ENCODE results near the gene SH3RF3. TPM values are rescaled to one million over a fixed set of nuclear protein-coding genes. Genes with fewer than 3 reads are reported as not detected.

The SH3RF3 gene
- total RNA-seq, 2 experiments from 2014 or later: 2.2 to 2.5 TPM

DNA sequence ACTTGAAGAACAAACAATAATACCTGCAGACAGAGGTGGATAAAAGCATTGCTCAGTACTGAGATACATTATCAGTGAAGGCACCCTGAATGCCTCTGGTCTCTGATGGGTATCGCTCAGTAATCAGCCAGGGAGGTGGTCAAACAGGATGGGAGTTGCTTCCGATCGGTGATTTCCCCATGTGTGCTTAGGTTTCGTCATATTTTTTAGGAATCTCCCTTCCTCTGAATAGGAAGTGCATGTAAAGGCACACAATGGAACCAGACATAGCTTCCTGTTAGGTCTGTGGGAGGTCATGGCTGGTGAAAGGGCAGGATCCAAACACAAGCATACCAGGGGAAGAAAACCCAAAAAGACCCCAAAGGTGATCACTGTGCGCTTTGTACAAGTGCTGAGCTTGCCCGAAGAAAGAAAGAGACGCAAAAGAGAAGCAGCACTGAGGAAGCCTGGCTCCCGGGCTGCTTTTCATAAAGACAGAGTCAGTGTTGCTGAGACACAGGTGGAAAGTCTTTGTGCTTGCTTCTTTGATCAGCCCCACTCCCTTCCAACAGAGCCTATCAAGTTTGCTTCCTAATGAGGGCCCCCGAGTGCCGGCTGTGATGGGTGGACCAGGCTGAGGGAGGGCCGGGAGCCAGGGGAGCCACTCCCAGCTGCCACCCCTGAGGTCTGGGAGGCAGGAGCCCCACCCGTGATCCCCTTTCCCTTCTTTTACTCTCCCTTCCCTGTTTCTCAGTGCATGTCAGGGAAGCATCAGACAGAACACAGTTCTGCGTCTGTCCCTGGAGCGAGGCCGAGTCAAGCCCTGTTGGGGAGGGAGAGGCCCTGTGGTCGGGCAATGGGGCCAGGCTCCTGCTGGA, 138.2 kb downstream of the SH3RF3 start:
- H3K4me3 Mint-ChIP-seq: no peak overlapping the region
- H3K4me1 Mint-ChIP-seq: peaks cover 4% of the 10 kb centered on the region
- H3K27me3 Mint-ChIP-seq: no peaks in the 10 kb centered on the region
- H3K36me3 Mint-ChIP-seq: no peaks in the 10 kb centered on the region
- DNase-seq: no peak
- H3K27ac Mint-ChIP-seq: no peak overlapping the region
- no peaks in the 10 kb centered on the region for H3K9me3 Mint-ChIP-seq

DNA sequence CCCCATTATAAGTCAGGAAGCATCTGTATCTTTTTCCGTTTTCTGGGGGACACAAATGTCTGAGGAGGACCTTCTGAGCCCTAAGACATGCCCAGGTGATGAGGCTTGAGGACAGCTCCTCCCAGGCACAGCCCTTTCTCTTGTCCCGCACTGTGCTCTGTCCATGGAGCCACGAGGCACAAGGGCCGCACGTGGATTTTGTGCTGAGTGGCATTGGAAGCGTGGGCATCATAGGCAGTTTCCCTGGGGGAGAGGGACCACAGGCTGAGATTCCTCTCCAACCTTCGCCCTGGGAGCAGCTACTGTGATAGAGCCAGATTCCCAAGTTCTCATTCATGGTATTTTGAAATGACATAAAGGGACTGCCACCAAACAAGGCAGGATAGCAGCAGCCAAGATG, 139.9 kb downstream of the SH3RF3 start:
- Mint-ChIP-seq H3K36me3 (no peaks in the 10 kb centered on the region), H3K4me1 (peaks cover 11% of the 10 kb centered on the region), H3K27ac (no peak overlapping the region), H3K27me3 (no peaks in the 10 kb centered on the region), H3K4me3 (no peak overlapping the region), H3K9me3 (no peaks in the 10 kb centered on the region)
- DNase-seq: no peak

DNA sequence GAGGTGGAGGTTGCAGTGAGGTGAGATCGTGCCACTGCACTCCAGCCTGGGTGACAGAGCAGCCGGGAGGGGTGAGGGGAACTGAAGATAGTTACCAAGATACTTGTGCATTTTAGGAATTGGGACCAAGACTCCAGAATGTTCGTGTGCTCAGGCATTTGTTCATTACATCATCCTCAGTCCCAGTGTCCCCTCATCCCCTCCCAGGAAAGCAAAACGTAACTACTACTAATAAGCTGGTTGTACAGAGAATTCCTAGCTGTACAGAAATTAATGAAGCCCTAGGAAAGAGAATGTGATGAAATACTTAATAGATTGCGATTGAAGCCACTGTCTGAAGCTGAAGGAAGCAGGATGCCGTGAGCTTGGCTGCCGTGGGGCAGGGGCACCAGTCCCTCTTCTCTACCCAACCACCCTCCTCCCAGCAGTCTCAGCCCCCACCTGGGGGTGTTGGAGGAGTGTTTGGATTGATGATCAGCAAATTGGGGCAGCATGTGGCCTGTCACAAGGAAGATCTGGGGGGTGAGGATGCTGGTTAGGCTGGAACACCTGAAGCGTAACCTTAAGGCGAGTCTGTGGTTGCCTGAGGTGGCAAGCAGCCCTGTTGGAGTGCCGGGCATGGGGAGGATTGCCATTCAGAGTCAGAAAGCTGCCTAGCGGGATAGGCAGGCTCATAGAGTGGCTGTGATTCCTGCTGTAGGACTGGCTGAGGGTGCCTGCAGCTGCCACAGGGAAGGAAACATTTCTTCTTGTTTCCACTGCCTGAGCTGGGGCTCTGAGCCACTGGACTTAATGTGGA, 140.9 kb downstream of the SH3RF3 start:
- Mint-ChIP-seq H3K4me1 (peaks cover 19% of the 10 kb centered on the region), H3K4me3 (no peak overlapping the region), H3K27me3 (no peaks in the 10 kb centered on the region), H3K36me3 (no peaks in the 10 kb centered on the region), H3K27ac (no peak overlapping the region), H3K9me3 (no peaks in the 10 kb centered on the region)
- no peak for DNase-seq

GRCh38 chr2:109270505-109271312, 141.7 kb downstream of the SH3RF3 start:
- peaks cover 24% of the 10 kb centered on the region for H3K4me1 Mint-ChIP-seq
- no peak overlapping the region for H3K27ac Mint-ChIP-seq
- no peaks in the 10 kb centered on the region for H3K9me3 Mint-ChIP-seq
- H3K4me3 Mint-ChIP-seq: no peak overlapping the region
- H3K27me3 Mint-ChIP-seq: no peaks in the 10 kb centered on the region
- no peaks in the 10 kb centered on the region for H3K36me3 Mint-ChIP-seq
- DNase-seq: no peak

DNA sequence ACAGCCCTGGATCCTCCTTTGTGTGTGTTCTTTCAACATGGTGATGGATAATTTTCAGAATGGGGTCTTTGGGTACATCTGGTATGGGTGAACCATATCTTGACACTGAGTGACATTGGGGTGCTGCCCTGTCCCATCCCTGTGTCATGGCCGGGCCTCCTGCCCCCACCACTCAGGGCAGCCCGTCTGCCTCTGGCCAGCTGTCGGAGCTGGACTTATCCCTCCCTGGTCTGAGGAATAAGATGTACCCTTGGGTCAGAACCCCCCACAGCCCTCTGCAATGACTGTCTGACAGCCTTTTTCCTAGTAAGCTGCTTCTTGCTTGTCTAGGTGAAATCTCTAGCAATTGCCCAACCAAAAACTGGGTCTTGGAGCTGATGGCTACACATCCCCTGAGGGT, 142.9 kb downstream of the SH3RF3 start:
- Mint-ChIP-seq H3K27ac (no peak overlapping the region), H3K4me3 (no peak overlapping the region), H3K36me3 (no peaks in the 10 kb centered on the region), H3K27me3 (no peaks in the 10 kb centered on the region), H3K9me3 (no peaks in the 10 kb centered on the region), H3K4me1 (peaks cover 24% of the 10 kb centered on the region)
- no peak for DNase-seq

- DNase-seq: no peak
- H3K36me3 Mint-ChIP-seq: no peaks in the 10 kb centered on the region
- no peaks in the 10 kb centered on the region for H3K27me3 Mint-ChIP-seq
- no peaks in the 10 kb centered on the region for H3K9me3 Mint-ChIP-seq
- H3K27ac Mint-ChIP-seq: no peak overlapping the region
- peaks cover 24% of the 10 kb centered on the region for H3K4me1 Mint-ChIP-seq
- H3K4me3 Mint-ChIP-seq: no peak overlapping the region
These were observed 143.5 kb downstream of the SH3RF3 start for GRCh38 chr2:109272461-109272860.

DNA sequence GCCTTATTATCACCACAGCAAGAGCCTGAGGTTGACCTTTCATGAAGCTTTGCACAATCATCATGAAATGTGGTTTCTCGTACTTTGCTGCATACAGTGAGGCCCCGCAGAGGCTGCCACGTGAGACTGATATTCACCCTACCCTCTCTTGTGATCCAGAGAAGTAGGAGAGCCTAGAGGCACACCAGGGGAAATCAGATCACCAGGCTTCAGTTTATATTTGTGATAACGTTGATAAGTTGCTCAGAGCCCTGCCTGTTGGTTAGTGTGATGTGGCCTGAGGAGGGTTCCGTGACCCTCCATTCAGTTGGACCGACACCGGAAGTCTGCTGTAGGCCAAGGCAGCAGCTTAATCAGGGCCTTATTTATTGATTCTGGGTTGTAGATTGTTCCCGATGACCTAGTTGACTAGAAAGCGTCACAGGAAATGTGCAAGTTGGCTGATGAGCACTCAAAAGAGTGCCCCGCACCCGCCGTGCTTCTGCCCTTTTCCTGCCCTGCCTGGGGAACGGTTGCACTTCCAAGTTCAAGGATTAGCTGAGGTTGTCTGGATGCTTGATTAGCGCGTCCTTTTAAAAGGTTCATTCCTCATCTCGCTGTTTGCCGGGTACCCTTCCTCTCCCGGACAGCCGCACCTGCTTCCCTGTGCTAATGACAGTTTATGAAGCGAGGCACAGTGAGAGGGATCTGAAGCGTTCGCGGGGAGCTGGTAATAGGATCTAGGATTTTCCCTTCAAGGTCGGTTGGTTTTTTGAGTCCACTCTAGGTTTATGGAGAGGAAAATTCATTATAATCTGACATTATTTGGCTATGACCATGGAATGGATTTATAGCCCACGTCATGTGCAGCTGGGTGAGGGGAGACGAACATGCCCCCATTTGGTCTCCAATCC, 146.4 kb downstream of the SH3RF3 start:
- Mint-ChIP-seq H3K36me3 (no peaks in the 10 kb centered on the region), H3K4me1 (peaks cover 24% of the 10 kb centered on the region), H3K9me3 (no peaks in the 10 kb centered on the region), H3K27ac (no peak overlapping the region), H3K4me3 (no peak overlapping the region), H3K27me3 (no peaks in the 10 kb centered on the region)
- peak; percentile 9 for DNase-seq

DNA sequence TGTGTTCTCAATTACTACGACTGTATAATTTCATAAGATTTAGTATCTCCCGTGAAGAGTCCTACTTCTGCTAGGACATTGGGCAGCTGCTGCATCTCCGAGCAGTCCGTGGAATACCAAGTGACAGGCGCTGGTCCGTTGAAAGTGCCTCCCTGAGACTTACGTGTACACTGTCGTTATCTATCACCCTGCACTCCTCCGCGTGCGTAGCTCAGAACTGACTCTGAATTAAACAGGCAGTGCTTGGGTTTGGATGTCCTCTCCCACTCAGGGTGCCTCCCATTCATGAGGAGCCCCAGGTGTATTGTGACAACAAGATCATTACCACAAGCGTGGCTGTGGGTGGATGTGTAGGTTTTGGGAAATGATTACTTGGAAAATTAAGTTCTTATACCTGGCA, 148.4 kb downstream of the SH3RF3 start:
- no peaks in the 10 kb centered on the region for H3K9me3 Mint-ChIP-seq
- DNase-seq: no peak
- no peak overlapping the region for H3K27ac Mint-ChIP-seq
- no peak overlapping the region for H3K4me3 Mint-ChIP-seq
- no peaks in the 10 kb centered on the region for H3K36me3 Mint-ChIP-seq
- no peaks in the 10 kb centered on the region for H3K27me3 Mint-ChIP-seq
- H3K4me1 Mint-ChIP-seq: peaks cover 24% of the 10 kb centered on the region

- Mint-ChIP-seq H3K27me3 (no peaks in the 10 kb centered on the region), H3K27ac (no peak overlapping the region), H3K9me3 (no peaks in the 10 kb centered on the region), H3K4me1 (peaks cover 17% of the 10 kb centered on the region), H3K4me3 (no peak overlapping the region), H3K36me3 (no peaks in the 10 kb centered on the region)
- no peak for DNase-seq
These were observed 150.3 kb downstream of the SH3RF3 start for GRCh38 chr2:109279243-109279860.

DNA sequence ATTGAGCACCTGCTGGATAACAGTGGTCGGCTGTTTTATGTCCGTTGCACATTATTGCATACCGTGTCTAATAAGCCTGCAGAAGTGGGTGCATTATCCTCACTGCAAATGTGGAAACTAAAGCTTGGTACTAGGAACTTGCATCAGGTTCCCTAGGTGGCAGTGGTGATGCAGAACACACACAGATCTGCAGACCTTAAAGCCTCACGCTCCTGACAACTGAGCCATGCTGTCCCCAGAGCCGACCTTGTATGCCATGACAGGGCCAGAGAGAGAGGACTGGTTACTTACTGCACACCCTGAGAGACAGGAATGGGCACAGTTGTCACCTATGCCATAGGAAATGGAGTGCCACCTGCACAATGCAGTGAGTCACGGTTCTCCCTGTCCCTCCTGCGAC, 151.8 kb downstream of the SH3RF3 start:
- Mint-ChIP-seq H3K4me3 (no peak overlapping the region), H3K27ac (no peak overlapping the region), H3K36me3 (no peaks in the 10 kb centered on the region), H3K27me3 (no peaks in the 10 kb centered on the region), H3K9me3 (no peaks in the 10 kb centered on the region), H3K4me1 (peaks cover 7% of the 10 kb centered on the region)
- DNase-seq: no peak

DNA sequence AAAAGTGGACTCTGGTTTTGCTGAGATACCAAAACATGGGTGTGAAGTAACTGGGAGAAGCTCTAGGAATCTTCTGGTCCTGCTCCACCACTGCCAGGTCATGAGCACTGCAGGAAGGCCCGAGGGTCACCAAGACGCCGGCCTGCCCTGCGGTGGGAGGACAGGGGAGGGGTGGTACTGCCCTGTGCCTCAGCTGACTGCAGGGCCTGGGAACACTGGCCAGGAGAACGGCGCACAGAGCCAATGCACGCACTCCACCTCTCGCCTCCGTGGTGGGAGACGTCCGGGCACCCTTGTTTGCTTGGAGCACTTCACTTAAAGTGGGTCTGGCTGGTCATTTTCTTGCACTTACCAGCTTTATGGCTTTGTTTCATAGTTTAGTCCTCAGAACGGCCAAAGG, 153.4 kb downstream of the SH3RF3 start:
- Mint-ChIP-seq H3K4me3 (no peak overlapping the region), H3K36me3 (no peaks in the 10 kb centered on the region), H3K27ac (no peak overlapping the region), H3K9me3 (no peaks in the 10 kb centered on the region), H3K4me1 (peaks cover 13% of the 10 kb centered on the region), H3K27me3 (no peaks in the 10 kb centered on the region)
- DNase-seq: no peak

DNA sequence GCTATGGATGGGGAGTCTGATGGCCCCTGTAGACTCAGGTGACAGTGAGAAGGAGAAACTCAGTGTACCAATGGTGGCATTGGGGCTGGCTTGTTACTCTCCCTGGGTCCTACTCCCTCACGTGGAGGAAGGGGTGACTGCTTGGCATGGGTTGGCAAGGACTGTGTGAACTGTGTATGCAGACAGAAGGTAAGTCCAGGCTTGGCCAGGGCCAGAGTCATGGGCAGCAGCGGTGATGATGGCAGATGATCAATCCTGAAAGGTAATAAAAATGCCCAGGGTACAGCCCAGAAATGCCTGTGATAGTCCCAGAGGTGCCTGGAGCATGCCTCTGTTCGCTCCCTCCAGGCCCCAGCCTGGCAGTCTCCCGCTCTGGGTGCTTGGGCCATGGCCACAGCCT, 153.9 kb downstream of the SH3RF3 start:
- Mint-ChIP-seq H3K36me3 (no peaks in the 10 kb centered on the region), H3K27me3 (no peaks in the 10 kb centered on the region), H3K4me3 (no peak overlapping the region), H3K27ac (no peak overlapping the region), H3K4me1 (peaks cover 13% of the 10 kb centered on the region), H3K9me3 (no peaks in the 10 kb centered on the region)
- no peak for DNase-seq

GRCh38 chr2:109284826-109285225, 155.8 kb downstream of the SH3RF3 start:
- H3K36me3 Mint-ChIP-seq: no peaks in the 10 kb centered on the region
- peaks cover 13% of the 10 kb centered on the region for H3K4me1 Mint-ChIP-seq
- DNase-seq: no peak
- H3K4me3 Mint-ChIP-seq: no peak overlapping the region
- no peaks in the 10 kb centered on the region for H3K9me3 Mint-ChIP-seq
- H3K27me3 Mint-ChIP-seq: no peaks in the 10 kb centered on the region
- no peak overlapping the region for H3K27ac Mint-ChIP-seq

GRCh38 chr2:109285244-109285651, 156.2 kb downstream of the SH3RF3 start:
- Mint-ChIP-seq H3K9me3 (no peaks in the 10 kb centered on the region), H3K4me1 (peaks cover 13% of the 10 kb centered on the region), H3K27me3 (no peaks in the 10 kb centered on the region), H3K4me3 (no peak overlapping the region), H3K36me3 (no peaks in the 10 kb centered on the region), H3K27ac (no peak overlapping the region)
- DNase-seq: no peak
